Upper lobe of left lung (tissue), 6 donors: Measurements from ENCODE around the gene CA10. TPM values are rescaled to one million over a fixed set of nuclear protein-coding genes. Genes with fewer than 3 reads are reported as not detected.

Experiments
- ATAC-seq, 2 donors: fragments of 200-7000 bp; cut with Tn5 transposase; one replicate each; pipeline ENCODE4 v1.9.1; 2022; ENCODE audit warnings: mild to moderate bottlenecking in 2 of 2, moderate library complexity in 2 of 2; ENCODE audit not compliant: low FRiP score in 2 of 2
- DNase-seq, 2 donors: peaks; one replicate each; pipeline ENCODE4 v3.0.0-alpha.2; 2019 to 2020
- H3K27ac ChIP-seq, 4 donors: fragments of 200-600 bp; sonication (generic); one replicate each; pipeline ENCODE4 v1.5.1; 2016 to 2019
- H3K27me3 ChIP-seq, 4 donors: fragments of 200-600 bp; sonication (generic); one replicate each; pipeline ENCODE4 v1.5.1; 2017 to 2019
- H3K36me3 ChIP-seq, 4 donors: fragments of 200-600 bp; sonication (generic); one replicate each; pipeline ENCODE4 v1.5.1; 2016 to 2019
- H3K4me1 ChIP-seq, 4 donors: fragments of 200-600 bp; sonication (generic); one replicate each; pipeline ENCODE4 v1.5.1; 2018 to 2019
- H3K4me3 ChIP-seq, 4 donors: fragments of 200-600 bp; sonication (generic); one replicate each; pipeline ENCODE4 v1.5.1; 2017 to 2019; ENCODE audit warnings: mild to moderate bottlenecking in 2 of 4, moderate library complexity in 1 of 4
- H3K9me3 ChIP-seq, 4 donors: fragments of 200-600 bp; sonication (generic); one replicate each; pipeline ENCODE4 v1.5.1; 2018 to 2019
- EP300 ChIP-seq, 4 donors: sonication (generic); formaldehyde crosslinking; IDR thresholded peaks; one replicate each; pipeline ENCODE4 v1.5.1; 2017; ENCODE audit warnings: antibody characterized with exemption in 4 of 4, control low read depth in 2 of 4
- POLR2A ChIP-seq, 4 donors: fragments of 450-650 bp; IDR thresholded peaks; one replicate each; pipeline ENCODE4 v1.5.1; 2016 to 2017; ENCODE audit warnings: antibody characterized with exemption in 4 of 4, mild to moderate bottlenecking in 2 of 4
- POLR2AphosphoS5 ChIP-seq, 2 donors: sonication (generic); formaldehyde crosslinking; IDR thresholded peaks; one replicate each; pipeline ENCODE4 v1.5.1; 2017; ENCODE audit warnings: antibody characterized with exemption in 2 of 2
- WGBS, 2 donors: methylation state at CpG; one replicate each; pipeline ENCODE4 v1.1.5; 2017 to 2018; 5-methylcytosine and 5-hydroxymethylcytosine counted together
- total RNA-seq, 6 donors: library from RNA; depleted of rRNA in 4 of 6; stranded (reverse); fragments of >200 nt in 4 of 6; gene quantifications; one replicate each; pipeline versions ENCODE4 v1.1.0 to v1.2.1, GENCODE V29; 2016 to 2021
- TF ChIP-seq, protein P1 (sequence below), 6 experiments: fragments of 450-650 bp in 4 of 6; fragments of 200-600 bp in 2 of 6; sonication (generic) in 2 of 6; IDR thresholded peaks; one replicate each; pipeline ENCODE4 v1.5.1; 2016 to 2019; ENCODE audit warnings: antibody characterized with exemption in 6 of 6
- donor health status: DM: no; HTN: no; CAD: no; lungs with moderate emphysema.
- donor health status: DM: no; HTN: yes; CAD: no; lungs with severe emphysema.

Gene CA10
- total RNA-seq, 6 donors from 2014 or later = 0.10 TPM; not detected in 5

DNA sequence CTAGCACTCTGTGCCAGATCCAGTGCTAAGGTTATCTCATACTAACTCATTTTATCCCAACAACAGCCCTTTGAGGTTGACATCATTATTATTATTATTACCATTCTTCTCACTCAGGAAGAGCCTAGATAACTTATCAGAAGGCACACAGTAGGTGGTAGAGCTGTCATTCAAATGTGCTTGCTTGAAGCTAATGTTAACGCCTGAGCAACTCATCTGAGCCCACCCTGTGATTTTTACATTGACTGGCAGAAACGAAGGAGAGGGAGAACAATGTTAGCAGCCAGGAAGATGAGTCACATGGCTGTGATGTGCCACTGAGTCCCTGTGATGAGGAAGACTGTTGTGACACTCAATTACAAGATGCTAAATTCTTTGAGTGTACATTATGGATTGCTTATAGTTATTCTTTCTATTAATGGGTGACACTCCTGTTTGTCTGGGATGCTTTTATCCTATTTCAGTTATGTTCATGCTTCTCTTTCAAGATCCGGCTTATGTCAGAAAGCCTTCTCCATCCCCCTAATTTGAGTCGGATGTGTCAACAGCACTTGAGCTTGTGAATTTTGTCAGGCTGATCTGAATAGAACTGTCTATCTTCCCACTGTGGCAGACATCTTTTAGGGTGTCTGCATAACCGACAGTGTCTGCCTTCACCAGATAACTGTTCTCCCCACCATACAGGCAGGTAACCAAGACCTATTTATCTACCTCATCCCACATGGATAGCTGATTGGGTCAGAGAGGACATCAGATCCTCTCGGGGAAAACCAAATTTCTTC, 426.4 kb downstream of the CA10 start:
- H3K36me3 ChIP-seq = no peaks in the 10 kb centered on the region
- DNase-seq (no peak), ATAC-seq (no peak)
- no peak overlapping the region for H3K27ac ChIP-seq
- 70 to 71% methylated on average over 6 of the region's 6 CpGs for WGBS, 2 donors
- H3K9me3 ChIP-seq = no peaks in the 10 kb centered on the region
- H3K4me1 ChIP-seq = no peaks in the 10 kb centered on the region
- TF ChIP-seq, protein P1, sequence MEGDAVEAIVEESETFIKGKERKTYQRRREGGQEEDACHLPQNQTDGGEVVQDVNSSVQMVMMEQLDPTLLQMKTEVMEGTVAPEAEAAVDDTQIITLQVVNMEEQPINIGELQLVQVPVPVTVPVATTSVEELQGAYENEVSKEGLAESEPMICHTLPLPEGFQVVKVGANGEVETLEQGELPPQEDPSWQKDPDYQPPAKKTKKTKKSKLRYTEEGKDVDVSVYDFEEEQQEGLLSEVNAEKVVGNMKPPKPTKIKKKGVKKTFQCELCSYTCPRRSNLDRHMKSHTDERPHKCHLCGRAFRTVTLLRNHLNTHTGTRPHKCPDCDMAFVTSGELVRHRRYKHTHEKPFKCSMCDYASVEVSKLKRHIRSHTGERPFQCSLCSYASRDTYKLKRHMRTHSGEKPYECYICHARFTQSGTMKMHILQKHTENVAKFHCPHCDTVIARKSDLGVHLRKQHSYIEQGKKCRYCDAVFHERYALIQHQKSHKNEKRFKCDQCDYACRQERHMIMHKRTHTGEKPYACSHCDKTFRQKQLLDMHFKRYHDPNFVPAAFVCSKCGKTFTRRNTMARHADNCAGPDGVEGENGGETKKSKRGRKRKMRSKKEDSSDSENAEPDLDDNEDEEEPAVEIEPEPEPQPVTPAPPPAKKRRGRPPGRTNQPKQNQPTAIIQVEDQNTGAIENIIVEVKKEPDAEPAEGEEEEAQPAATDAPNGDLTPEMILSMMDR (IDR thresholded peaks at IDR 0.05) = no peak
- TF ChIP-seq POLR2AphosphoS5 (IDR thresholded peaks at IDR 0.05) (no peak), POLR2A (IDR thresholded peaks at IDR 0.05) (no peak), EP300 (IDR thresholded peaks at IDR 0.05) (no peak)
- H3K27me3 ChIP-seq = no peaks in the 10 kb centered on the region
- no peak overlapping the region for H3K4me3 ChIP-seq

DNA sequence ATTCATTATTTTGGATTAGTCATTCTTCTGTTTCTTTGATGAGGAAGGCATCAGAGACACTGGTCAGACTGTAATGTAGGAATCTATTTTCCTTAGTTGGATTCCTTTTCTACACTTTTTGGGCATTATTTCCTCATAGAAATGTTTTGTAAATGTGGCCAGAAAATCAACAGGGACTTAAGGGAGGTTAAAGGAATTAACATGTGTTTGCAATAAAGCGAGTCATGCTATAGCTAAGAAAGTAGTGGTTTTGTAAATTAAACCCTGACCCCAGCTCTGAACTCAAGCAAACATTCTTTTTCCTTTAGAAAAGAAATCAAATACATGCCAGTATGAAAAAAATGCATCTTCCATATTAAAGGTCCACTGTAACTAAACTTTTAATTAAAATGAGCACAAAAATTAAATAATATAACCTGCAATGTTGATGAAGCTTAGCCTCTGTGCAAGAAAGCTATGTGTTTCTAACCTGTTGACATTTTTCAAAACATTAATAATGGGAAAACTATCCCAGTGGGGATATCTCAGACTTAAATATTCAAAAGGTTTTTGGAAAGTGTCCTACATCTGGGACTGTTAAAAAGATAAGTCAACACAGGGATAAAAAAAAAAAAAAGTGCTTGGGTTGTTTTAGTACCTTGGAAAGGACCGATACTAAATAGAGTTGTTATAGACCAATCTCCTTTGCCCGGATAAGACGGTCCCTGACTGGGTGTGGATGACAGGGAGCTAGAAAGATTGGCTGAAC, 428.0 kb downstream of the CA10 start:
- no peak for ATAC-seq
- Histone ChIP-seq H3K36me3 (no peaks in the 10 kb centered on the region), H3K27me3 (no peaks in the 10 kb centered on the region), H3K27ac (no peak overlapping the region), H3K4me1 (no peaks in the 10 kb centered on the region), H3K4me3 (no peak overlapping the region), H3K9me3 (no peaks in the 10 kb centered on the region)
- TF ChIP-seq POLR2AphosphoS5 (IDR thresholded peaks at IDR 0.05) (no peak), EP300 (IDR thresholded peaks at IDR 0.05) (no peak), POLR2A (IDR thresholded peaks at IDR 0.05) (no peak)
- TF ChIP-seq, protein P1 (IDR thresholded peaks at IDR 0.05) = no peak
- 84 to 94% methylated on average over 4 of the region's 4 CpGs for WGBS, 2 donors
- DNase-seq = no peak

DNA sequence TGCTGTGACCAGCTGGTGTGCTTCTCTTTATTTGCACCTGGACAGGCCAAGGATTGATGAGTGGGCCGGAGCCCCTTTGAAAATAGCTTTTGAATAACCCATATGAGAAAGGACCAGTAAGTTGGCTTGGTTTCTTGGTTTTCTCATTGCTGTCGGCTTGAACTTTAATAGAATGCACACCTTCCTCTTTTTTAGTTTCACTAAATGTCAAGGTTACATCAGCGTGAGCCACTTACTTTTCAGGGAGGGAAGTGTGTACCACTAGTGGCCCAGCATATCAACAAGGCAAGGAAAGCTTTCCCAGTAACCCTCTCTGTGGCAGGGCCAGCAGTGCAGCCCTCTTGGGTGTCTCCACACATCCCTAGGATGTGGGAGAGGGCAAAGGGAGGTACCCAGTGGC, 433.3 kb downstream of the CA10 start:
- WGBS, 2 donors = 74 to 85% methylated on average over 3 of the region's 3 CpGs
- no peak for DNase-seq
- Histone ChIP-seq H3K27me3 (no peaks in the 10 kb centered on the region), H3K4me3 (no peak overlapping the region), H3K27ac (no peak overlapping the region), H3K36me3 (no peaks in the 10 kb centered on the region), H3K9me3 (no peaks in the 10 kb centered on the region), H3K4me1 (no peaks in the 10 kb centered on the region)
- no peak for ATAC-seq
- TF ChIP-seq, protein P1 (IDR thresholded peaks at IDR 0.05) = no peak
- TF ChIP-seq POLR2A (IDR thresholded peaks at IDR 0.05) (no peak), EP300 (IDR thresholded peaks at IDR 0.05) (no peak), POLR2AphosphoS5 (IDR thresholded peaks at IDR 0.05) (no peak)

GRCh38 chr17:51724043-51724580, 434.4 kb downstream of the CA10 start:
- DNase-seq (no peak), ATAC-seq (no peak)
- Histone ChIP-seq H3K9me3 (no peaks in the 10 kb centered on the region), H3K27ac (no peak overlapping the region), H3K4me3 (no peak overlapping the region), H3K36me3 (no peaks in the 10 kb centered on the region), H3K4me1 (no peaks in the 10 kb centered on the region), H3K27me3 (no peaks in the 10 kb centered on the region)
- no peak for TF ChIP-seq POLR2AphosphoS5 (IDR thresholded peaks at IDR 0.05)
- TF ChIP-seq EP300 (IDR thresholded peaks at IDR 0.05) = no peak
- TF ChIP-seq, protein P1 (IDR thresholded peaks at IDR 0.05) = no peak
- 74 to 88% methylated on average over 1 of the region's 1 CpG for WGBS, 2 donors
